NCI-H82 treated with DMSO at 0.1 percent for 48 hours (cell line): ENCODE results near the gene NIM1K.
"Not testable (repeated sequence)": the region's sequence is repeated elsewhere in the genome, so short reads cannot be mapped to it uniquely, and the experiment has no call there.

Source experiments
- DNase-seq: peaks from one replicate; lab custom pipeline; 2025; ENCODE audit not compliant: unreplicated experiment; lab: John Stamatoyannopoulos, UW

NIM1K gene

DNA sequence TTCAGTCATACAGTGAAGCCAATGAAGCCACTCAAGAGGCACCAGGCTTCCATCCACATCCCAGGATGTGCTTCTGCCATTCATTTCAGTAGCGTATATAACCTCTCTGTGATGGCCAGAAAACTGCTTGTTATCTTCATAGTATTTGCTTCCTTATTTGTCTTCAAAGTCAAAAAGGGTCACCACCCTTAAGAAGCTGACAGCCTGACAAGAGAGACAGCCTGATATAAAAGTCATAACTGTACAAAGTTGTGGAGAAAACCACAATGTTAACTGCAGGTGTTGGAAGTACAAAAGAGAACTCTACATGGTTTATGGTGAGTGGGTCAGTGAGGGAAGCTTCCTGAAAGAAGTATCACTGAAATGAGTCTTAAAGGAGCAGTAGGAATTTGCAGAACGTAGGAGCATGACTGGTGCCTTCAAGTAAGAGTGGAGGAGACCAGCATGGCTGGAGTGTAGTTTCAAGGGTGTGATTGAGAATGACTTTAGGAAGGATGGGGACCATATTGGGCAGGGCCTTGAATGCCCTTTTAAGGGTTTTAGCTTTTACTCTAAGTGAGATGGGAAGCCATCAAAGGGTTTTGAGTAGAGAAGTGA lies 33.7 kb downstream of the NIM1K start:
- no peak for DNase-seq

DNA sequence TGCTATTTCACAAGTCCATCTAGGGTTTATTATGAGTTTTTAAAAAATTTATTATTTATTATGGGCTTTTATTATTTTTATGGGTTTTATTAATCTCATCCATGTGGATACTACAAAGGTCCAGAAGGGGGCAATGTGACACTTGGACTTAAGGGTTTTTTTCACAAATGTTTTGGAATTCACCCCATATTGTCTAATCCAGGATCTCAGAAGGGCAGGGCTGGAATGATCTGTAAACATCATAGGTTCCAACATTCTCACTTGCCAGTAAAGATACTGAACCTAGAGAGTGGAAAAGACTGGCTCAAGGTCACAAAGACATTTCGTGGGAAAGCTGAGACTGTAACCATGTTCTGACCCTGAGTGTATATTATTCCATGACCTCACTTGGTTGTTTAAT lies 35.6 kb downstream of the NIM1K start:
- no peak for DNase-seq

DNA sequence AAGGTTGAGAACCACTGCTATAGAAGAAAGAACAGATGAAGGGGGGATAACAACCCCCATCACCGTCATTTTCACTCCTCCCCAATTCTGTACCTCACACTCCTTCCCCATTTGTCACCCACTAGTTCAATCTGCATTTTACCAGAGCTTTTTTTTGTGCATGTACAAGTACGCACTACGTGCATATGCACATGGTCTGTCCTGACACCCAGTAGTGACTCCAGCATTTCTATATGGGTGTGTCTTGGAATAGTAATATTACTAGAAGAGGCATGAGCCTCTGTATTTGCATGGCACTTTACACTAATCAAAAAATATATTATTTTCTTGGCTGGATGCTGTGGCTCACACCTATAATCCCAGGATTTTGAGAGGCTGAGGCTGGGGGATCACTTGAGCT lies 38.7 kb downstream of the NIM1K start:
- no peak for DNase-seq

DNA sequence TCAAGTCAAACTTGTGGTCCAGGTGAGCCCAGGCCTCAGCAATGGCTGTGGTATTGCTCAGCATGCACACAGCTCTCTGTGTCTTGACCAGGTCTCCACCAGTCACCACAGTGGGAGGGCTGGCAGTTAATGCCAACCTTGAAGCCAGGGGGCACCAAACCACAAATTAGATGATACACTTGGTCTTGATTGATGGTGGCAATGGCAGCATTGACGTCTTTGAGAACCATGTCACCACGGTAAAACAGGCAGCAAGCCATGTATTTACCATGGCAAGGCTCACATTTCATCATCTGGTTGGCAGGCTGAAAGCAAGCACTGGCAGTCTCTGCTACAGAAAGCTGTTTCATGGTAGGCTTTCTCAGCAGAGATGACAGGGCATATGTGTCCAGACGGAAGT lies 40.0 kb downstream of the NIM1K start:
- no peak for DNase-seq

DNA sequence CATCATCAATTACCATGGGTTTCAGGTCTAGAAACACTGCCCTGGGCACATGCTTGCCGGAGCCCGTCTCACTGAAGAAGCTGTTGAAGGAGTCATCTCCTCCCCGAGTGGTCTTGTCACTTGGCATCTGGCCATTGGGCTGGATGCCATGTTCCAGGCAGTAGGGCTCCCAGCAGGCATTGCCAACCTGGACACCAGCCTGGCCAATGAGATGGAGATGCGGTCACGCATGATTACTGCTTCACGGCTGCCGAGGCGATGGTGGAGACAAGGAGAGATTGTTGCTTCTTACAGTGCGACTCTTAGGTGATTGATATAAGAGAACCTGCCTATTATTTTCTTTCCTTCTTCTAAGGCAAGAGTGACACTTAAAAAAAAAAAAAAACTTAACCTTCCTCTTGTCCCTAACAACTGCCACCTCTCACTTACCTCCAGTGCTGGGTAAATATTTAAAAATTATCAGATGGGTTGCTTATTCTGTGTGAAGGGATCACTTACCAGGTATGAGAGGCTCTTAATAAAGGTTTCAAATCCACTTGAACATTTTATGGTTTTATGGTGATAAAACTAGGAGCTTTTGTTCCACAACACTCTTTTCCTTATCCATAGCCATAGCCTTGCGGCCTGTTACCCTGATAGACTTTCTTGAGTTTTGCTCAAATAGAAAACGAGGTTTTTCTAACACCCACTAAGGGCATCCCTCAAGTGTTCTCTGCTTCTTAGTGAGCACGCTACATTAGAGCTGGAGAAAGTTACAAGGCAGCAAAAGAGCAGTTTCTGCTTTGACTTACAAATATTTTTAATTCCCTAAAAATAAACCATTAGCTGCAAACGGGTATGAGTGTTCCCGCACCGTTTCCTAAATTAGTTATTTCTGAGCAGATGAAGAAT lies 41.2 kb downstream of the NIM1K start:
- DNase-seq = no peak

DNA sequence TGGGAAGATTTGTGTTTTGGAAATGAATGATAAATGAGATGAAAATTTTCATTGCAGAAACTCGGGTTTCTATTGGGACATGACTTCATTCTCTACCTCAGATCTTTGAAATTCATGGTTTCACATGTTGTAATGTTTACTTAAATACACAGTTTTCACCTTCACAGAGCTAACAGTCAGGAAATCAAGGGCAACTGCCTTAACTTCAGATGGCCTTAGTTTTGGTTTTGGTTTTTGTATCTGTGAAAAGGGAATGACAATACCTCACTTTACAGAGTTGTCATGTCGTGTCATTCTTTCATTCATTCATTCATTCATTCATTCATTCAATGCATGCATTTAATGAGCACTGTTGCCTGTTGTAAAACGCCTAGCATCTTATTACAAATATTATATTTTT lies 41.9 kb downstream of the NIM1K start:
- no peak for DNase-seq

DNA sequence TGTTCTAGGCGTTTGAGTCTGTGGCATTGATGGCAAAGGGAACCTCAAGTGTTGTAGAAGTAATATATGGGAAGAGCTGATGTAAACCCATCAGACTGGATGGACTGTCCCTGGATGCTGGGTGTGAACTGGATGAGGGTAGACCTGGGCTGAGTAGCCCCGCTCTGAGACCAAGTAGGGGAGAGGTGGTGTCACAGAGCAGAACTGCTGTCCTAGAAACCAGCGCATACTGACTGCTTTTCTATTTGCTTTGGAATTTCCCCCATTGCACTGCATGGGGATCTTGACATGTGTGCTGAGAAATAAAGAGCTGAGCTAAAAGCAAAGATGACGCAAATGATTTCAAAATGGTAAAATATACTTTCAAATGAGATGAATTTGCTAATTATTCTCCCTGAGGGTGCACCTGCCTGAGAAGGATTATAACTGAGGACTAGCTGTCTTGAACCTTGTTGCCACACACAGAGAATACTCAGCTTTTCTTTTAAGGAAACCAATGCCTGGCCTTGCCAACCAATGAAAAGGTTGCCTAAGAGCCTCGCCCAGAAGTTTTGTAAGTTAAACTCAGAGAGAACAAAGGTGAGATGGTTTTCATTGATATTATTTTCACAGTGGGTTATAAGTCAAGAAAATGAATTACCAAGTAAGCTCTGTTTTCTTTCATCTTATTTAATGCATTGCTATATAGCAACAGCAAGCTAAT lies 44.8 kb downstream of the NIM1K start:
- no peak for DNase-seq

DNA sequence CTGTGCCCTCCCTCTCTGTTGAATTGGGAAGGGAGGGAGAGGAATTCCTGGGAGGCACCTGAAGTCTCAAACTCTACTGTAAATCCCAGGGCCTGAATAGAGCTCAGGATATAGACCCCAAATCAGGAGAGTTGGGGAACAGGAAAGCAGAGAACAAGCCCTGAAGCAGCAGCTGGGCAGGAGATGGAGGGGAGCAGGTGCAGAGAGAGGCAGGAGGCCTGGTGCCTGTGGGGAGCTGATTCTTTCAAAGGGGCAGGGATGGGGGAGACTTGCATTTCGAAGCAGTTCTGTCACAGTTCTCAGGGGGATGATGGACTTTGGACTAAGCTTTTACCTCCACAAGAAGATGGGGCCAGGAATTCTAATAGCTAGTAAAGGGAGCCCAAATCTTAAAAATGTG lies 50.2 kb downstream of the NIM1K start:
- no peak for DNase-seq

DNA sequence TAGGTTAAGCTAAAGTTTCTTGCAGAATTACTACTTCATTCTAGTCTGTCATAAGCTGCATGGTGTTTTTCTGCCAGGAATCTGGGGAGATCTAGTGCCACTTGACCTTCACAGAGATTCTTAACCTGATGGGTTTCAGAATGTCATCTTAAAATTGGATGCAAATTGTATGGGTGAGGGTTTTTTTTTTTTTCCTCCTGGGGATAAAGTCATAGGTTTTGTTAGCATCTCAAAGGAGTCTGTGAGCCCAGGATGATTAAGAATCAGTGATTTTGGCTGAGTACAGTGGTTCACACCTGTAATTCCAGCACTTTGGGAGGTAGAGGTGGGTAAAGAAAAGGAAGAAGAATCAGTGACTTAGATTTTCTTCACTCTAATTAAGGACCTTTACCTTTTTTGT lies 51.2 kb downstream of the NIM1K start:
- no peak for DNase-seq

DNA sequence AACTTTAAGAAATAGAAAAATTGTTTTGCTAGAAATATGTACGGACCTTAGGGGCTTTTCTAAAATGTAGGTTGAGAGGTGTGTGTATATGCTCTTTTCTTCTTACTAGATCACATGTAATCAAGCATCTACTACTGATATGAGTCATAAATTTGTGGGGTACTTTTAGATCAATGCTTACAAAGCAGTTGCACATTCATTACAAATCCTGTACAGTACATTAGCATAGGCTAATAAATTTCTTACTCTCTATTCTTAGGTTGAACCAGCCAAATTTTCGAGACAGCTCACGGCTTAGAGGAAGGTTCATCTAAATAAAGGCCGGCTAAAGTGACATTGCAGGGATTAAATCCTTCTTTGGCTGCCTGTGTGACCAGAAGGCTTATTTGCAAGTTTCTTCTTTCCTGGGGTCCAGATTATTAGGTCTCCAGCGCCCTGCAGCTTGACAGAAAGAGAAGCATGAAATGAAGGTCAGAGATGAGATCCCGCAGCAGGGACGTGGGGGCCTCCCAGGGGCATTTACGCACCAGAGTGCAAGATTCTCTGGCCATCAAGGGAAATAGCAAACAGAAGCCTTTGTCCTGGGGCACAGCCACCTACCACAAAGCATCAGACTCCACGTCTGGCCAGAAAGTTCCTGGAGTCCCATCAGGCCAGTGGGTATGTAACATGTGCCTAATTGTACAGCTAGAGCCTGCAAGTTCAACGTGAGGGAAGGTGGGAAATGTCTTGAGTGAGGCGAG lies 53.0 kb downstream of the NIM1K start:
- no peak for DNase-seq

DNA sequence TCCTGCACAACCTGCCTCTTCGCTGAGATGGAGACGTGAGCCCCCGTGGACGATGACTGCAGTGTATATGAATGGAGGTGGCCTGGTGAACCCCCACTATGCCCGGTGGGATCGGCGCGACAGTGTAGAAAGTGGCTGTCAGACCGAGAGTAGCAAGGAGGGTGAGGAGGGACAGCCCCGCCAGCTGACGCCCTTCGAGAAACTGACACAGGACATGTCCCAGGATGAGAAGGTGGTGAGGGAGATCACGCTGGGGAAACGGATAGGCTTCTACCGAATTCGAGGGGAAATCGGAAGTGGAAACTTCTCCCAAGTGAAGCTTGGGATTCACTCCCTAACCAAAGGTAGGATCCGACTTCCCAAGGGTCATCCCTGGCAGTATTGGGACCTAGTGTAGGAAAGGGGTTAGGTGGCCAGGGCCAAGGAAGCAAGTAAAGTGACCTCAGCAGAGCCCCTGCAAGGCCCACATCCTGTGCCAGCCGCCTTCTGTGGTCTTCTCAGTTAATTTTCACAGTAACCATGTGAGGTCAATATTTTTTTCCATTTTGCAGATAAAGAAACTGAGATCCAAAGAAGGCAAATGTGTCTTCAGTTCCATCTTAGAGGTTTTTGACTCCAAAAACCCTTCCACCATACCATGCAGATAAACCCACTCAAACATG lies 53.8 kb downstream of the NIM1K start:
- DNase-seq = no peak

DNA sequence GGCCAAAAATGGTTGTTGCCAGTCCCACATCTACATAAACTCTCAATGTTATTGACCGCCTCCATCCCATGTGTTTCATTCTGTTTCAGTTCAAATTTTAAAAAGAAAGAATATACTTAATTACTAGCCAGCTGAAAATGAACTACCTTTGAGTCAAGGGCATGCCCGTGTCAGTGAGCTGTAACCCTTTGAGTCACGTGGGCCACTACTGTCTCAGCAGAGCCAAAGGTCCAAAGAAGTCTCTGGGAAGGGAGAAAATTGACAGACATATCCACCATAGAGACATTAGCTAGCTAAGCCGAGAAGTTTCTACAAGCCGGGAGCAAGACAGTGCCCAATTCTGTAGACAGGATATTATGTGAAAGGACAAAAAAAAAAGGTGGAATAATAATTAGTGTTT lies 59.7 kb downstream of the NIM1K start:
- no peak for DNase-seq

DNA sequence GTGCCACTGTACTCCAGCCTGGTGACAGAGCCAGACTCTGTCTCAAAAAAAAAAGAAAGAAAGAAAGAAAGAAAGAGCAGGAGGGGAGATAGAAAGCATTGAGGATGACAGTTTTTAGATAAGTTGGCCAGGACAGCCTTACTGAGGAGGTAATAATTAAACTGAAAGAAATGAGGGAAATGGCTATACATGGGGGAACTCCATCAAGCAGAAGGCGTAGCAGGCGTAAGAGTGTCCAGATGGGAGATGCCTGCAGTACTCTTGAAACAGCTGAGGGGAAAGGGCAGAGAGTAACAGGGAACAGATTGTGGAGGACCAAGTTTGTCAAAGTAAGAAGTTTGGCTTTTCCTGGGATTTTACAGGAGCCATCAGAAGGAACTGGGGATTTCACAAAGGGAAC lies 63.7 kb downstream of the NIM1K start:
- DNase-seq = no peak

DNA sequence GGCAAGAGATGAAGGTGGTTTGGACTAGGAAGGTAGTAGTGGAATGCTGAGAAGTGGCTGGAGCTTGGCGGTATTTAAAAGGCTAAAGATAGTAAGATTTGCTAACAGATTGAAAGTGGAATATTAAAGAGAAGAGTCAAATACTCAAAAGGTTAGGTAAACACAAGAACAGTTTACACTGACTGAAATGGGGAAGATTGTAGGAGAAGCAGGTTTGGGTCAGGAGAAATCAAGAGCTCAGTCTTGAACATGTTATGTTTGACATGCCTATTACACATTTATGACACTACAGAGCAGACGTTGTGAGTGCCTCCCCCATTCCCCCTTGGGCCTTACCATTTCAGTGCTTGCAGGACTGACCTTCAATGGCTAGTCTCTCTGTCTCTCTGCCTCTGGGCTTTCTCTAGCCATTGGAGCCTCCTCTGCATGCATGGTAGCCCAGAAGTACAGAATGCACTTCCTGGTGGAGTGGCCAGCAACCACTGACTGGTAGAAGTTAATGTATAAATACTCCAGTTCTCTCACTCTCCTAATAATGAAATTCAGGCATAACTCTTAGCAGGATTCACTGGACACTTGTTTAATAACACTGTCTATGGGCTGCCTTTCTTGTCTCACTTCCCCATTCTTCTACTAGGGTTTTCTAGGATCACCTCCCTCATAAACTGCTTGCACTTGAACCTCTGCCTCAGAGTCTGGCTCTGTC lies 64.4 kb downstream of the NIM1K start:
- no peak for DNase-seq

DNA sequence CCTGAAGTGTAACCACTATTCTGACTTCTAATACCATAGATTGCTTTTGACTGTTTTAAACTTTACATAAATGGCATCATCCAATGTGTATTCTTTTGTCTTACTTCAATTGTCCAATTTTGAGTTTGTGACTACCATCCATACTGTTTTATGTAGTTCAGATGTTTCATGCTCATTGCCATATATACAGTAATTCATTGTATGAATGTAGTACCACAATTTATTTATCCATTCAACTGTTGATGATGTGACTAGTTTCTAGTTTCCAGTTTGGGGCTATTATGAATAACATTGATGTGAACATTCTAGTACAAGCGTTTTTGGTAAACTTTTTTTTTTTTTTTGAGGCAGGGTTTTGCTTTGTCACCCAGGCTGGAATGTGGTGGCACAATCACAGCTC lies 66.1 kb downstream of the NIM1K start:
- DNase-seq = no peak

DNA sequence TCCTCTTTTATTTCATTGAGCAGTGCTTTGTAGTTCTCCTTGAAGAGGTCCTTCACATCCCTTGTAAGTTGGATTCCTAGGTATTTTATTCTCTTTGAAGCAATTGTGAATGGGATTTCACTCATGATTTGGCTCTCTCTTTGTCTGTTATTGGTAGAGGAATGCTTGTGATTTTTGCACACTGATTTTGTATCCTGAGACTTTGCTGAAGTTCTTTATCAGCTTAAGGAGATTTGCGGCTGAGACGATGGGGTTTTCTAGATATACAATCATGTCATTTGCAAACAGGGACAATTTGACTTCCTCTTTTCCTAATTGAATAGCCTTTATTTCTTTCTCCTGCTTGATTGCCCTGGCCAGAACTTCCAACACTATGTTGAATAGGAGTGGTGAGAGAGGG lies 70.2 kb downstream of the NIM1K start:
- DNase-seq = not testable (repeated sequence)

DNA sequence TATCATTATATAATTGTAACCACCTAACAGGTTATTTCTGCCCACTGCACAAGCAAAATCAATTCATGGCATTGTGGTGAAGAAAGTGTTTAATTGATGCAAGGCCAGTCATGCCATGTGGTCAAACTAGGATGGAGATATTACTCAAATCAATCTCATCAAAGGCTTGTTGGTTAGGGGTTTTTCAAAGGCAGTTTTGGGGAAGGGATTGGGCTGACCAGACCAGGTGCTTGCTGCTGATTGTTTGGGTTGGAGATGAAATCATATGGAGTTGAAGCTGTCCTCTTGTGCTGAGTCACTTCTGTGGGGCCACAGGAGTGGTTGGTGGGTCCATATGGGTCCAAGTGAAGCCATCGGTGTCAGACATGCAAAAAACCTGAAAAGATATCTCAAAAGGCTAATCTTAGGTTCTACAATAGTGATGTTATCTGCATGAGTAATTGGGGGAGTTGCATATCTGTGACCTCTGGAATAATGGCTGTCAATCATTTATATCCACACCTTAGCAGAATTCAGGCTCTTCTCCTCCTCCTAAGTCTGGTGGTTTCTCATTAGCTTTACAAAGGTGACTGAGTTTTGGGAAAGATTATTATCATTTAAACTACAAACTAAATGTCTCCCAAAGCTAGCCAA lies 76.3 kb downstream of the NIM1K start:
- no peak for DNase-seq

DNA sequence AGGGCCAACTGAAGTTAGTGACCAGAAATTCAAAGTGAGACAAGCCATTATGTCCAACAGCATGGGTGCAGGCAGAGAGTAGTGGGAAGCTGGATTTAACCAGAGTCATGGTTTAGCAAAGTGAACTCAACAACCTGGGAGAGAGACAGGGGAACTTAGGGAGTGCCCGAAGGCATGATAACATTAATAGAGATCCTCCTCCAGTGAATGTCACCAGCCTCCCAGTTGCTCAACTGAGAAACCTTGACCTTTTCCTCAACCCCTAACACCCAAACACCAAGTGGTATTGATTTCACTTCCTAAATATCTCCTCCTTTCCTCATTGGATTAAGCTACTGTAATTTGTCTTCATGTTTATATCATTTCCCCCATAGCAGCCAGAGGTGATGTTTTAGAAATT lies 78.6 kb downstream of the NIM1K start:
- DNase-seq = no peak

DNA sequence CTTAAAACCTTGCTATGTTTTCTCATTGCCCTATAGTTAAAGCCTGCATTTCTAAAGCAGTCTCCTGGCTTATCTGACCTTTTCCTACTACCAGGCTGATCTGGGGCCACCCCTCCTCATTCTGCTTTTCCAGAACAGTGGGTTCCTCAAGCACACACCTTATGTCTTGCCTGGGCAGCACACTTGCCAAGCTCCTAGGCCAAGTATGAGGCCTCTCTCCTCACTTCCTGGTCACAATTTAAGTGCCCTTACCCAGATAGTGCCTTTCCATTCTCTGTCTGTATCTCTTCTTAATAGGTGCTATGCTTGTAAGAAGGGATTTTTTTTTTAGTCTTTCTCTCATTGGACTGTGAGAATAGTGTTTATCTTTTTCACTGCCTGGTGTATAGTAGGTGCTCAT lies 81.5 kb downstream of the NIM1K start:
- DNase-seq = no peak
